HepG2 (cell line): ENCODE data around the gene R3HCC1L. TPM values are rescaled to one million over a fixed set of nuclear protein-coding genes. Genes with fewer than 3 reads are reported as not detected.

ENCODE experiments used
- ATAC-seq: fragments of 200-7000 bp; cut with Tn5 transposase; 3 replicates; pipeline ENCODE4 v1.9.1; 2020; ENCODE audit warnings: mild to moderate bottlenecking, moderate library complexity
- BruUV-seq: library from RNA; stranded (reverse); fragments of 400-500 nt; replicated peaks from 2 replicates; lab custom pipeline; 2021; lab: Mats Ljungman, UMichigan
- CTCF ChIA-PET: fragments of 300-600 bp; formaldehyde crosslinking; extraction: SDS; loops from one replicate; lab custom pipeline; 2021; ENCODE audit warnings: low total read pairs, inconsistent platforms, low intra/inter-chr PET ratio; lab: Yijun Ruan, JAX
- POLR2A ChIA-PET: fragments of 350-600 bp; sonication (Branson Sonifier 250); formaldehyde crosslinking; loops from one replicate; lab custom pipeline; 2020; ENCODE audit warnings: antibody characterized with exemption, inconsistent platforms; lab: Yijun Ruan, JAX
- DNase-seq: peaks from one replicate; pipeline ENCODE4 v3.0.0-alpha.2; 2015; ENCODE audit warnings: low spot score
- FAIRE-seq: peaks from 3 replicates; lab custom pipeline; 2011; peaks lifted over from hg19 to GRCh38; lab: Jason Lieb, UNC
- H2AFZ ChIP-seq: one replicate; pipeline ENCODE4 v1.6.1; 2011; ENCODE audit warnings: low read length, inconsistent platforms
- H3K27ac ChIP-seq: fragments of 300-600 bp; 3 replicates; pipeline ENCODE4 v1.8.0; 2011; ENCODE audit warnings: mixed run types, mild to moderate bottlenecking, mixed read lengths, low read length, inconsistent platforms; ENCODE audit not compliant: insufficient read depth; ENCODE audit errors: extremely low read length
- H3K27me3 ChIP-seq, 2 experiments: fragments of 200-600 bp in 1 of 2; 2 replicates in 1 of 2; 3 replicates in 1 of 2; pipeline versions ENCODE4 v1.6.0 to v1.8.0; 2011; ENCODE audit warnings: low read length in 2 of 2, mild to moderate bottlenecking in 2 of 2, moderate library complexity in 2 of 2, inconsistent platforms in 1 of 2; ENCODE audit not compliant: insufficient read depth in 2 of 2, control insufficient read depth in 1 of 2
- H3K36me3 ChIP-seq, 2 experiments: fragments of 200-600 bp in 1 of 2; replicated peaks in 1 of 2; 2 replicates in 1 of 2; 3 replicates in 1 of 2; pipeline versions ENCODE4 v1.5.1 to v1.8.0; 2011; ENCODE audit warnings: low read length in 2 of 2, inconsistent platforms in 1 of 2; ENCODE audit not compliant: insufficient read depth in 2 of 2, control insufficient read depth in 1 of 2
- H3K4me1 ChIP-seq: 2 replicates; pipeline ENCODE4 v1.5.1; 2012; ENCODE audit warnings: low read length, inconsistent platforms; ENCODE audit not compliant: insufficient read depth
- H3K4me2 ChIP-seq: 2 replicates; pipeline ENCODE4 v1.6.0; 2011; ENCODE audit warnings: low read depth, low read length, inconsistent platforms
- H3K4me3 ChIP-seq, 3 experiments: fragments of 200-600 bp in 1 of 3; sonication (generic), shearing (Covaris generic) in 1 of 3; replicated peaks in 1 of 3; 2 replicates each; pipeline ENCODE4 v1.5.1; 2011 to 2016; ENCODE audit warnings: low read length in 3 of 3, inconsistent platforms in 2 of 3, low read depth in 2 of 3, mild to moderate bottlenecking in 2 of 3, control low read depth in 1 of 3, mixed read lengths in 1 of 3; ENCODE audit not compliant: insufficient read depth in 1 of 3
- H3K79me2 ChIP-seq: one replicate; pipeline ENCODE4 v1.6.1; 2011; ENCODE audit warnings: low read length, inconsistent platforms; ENCODE audit not compliant: insufficient read depth
- H3K9ac ChIP-seq: 2 replicates; pipeline ENCODE4 v1.6.0; 2011; ENCODE audit warnings: mild to moderate bottlenecking, low read depth, low read length, inconsistent platforms; ENCODE audit not compliant: insufficient read depth
- H3K9me3 ChIP-seq: 2 replicates; pipeline ENCODE4 v1.5.1; 2012; ENCODE audit warnings: mild to moderate bottlenecking, low read length
- H4K20me1 ChIP-seq: 2 replicates; pipeline ENCODE4 v1.6.0; 2011; ENCODE audit warnings: inconsistent platforms, mild to moderate bottlenecking, low read length, moderate library complexity; ENCODE audit not compliant: insufficient read depth
- JUN ChIP-seq: sonication (generic); formaldehyde crosslinking; IDR thresholded peaks from 2 replicates; pipeline ENCODE4 v1.4.0; 2020; ENCODE audit warnings: mild to moderate bottlenecking, missing genetic modification reagents
- MAFF ChIP-seq: IDR thresholded peaks from 2 replicates; pipeline ENCODE4 v1.6.1; 2011; ENCODE audit warnings: low read depth, low read length, improper control_type of control experiment
- MAFK ChIP-seq, 2 experiments: IDR thresholded peaks in 1 of 2; conservative IDR thresholded peaks in 1 of 2; 2 replicates each; pipeline ENCODE4 v1.6.1; 2011; ENCODE audit warnings: improper control_type of control experiment in 2 of 2, low read length in 2 of 2
- PAF1 ChIP-seq: IDR thresholded peaks from 2 replicates; pipeline ENCODE4 v1.6.1; 2016; ENCODE audit warnings: missing genetic modification reagents, missing compliant biosample characterization
- RELA ChIP-seq: sonication (generic); formaldehyde crosslinking; IDR thresholded peaks from 2 replicates; pipeline ENCODE4 v1.4.0; 2020; ENCODE audit warnings: missing genetic modification reagents
- RORA ChIP-seq: sonication (generic); formaldehyde crosslinking; IDR thresholded peaks from 2 replicates; pipeline ENCODE4 v1.5.0; 2020; ENCODE audit warnings: mild to moderate bottlenecking, missing genetic modification reagents, moderate library complexity
- SOX5 ChIP-seq: IDR thresholded peaks from 2 replicates; pipeline ENCODE4 v1.6.1; 2016; ENCODE audit warnings: borderline replicate concordance
- YEATS4 ChIP-seq: sonication (generic); formaldehyde crosslinking; IDR thresholded peaks from 2 replicates; pipeline ENCODE4 v1.4.0; 2020; ENCODE audit warnings: missing genetic modification reagents, borderline replicate concordance
- ZFP36 ChIP-seq: fragments of 150-350 bp; IDR thresholded peaks from 2 replicates; pipeline ENCODE4 v1.6.1; 2018; ENCODE audit warnings: borderline replicate concordance, low read length, low read depth; ENCODE audit not compliant: partially characterized antibody
- ZNF121 ChIP-seq: sonication (generic); formaldehyde crosslinking; IDR thresholded peaks from 2 replicates; pipeline ENCODE4 v1.5.0; 2020; ENCODE audit warnings: mild to moderate bottlenecking, missing genetic modification reagents
- ZNF468 ChIP-seq: sonication (generic); formaldehyde crosslinking; IDR thresholded peaks from 2 replicates; pipeline ENCODE4 v1.8.0; 2022; ENCODE audit warnings: mild to moderate bottlenecking, moderate library complexity, missing genetic modification reagents
- ZNF607 ChIP-seq: sonication (generic); formaldehyde crosslinking; IDR thresholded peaks from 2 replicates; pipeline ENCODE4 v1.5.1; 2020; ENCODE audit warnings: missing genetic modification reagents, mild to moderate bottlenecking, borderline replicate concordance
- ZNF615 ChIP-seq: sonication (generic); formaldehyde crosslinking; IDR thresholded peaks from 2 replicates; pipeline ENCODE4 v1.5.0; 2020; ENCODE audit warnings: mild to moderate bottlenecking, missing genetic modification reagents, borderline replicate concordance
- ZNF672 ChIP-seq: sonication (generic); formaldehyde crosslinking; IDR thresholded peaks from 2 replicates; pipeline ENCODE4 v1.8.1; 2022; ENCODE audit warnings: missing genetic modification reagents
- WGBS: methylation state at CpG from one replicate; pipeline ENCODE4 v1.1.6; 2017; ENCODE audit warnings: low lambda C conversion rate; 5-methylcytosine and 5-hydroxymethylcytosine counted together
- in situ Hi-C: cut with HindIII; loops from 2 replicates; pipeline ENCODE4 v1.10.0; 2017; ENCODE audit warnings: low pct_unique_long_range_greater_than_20kb; ENCODE audit not compliant: extremely low pct_ligation_motif_present
- intact Hi-C: fragments of 100-400 bp; cut with micrococcal nuclease; formaldehyde crosslinking; loops from one replicate; pipeline ENCODE4 v1.10.0; 2022; ENCODE audit not compliant: unreplicated experiment
- polyA plus RNA-seq, 8 experiments: library from polyadenylated mRNA; depleted of rRNA in 3 of 8; stranded (reverse) in 7 of 8; unstranded in 1 of 8; fragments of >200 nt; fragmentation: Illumina TruSeq in 4 of 8; extraction: Trizol in 4 of 8; gene quantifications; 2 replicates each; pipeline versions ENCODE4 v1.2.1 to v1.2.3, GENCODE V29; 2011 to 2016; ENCODE audit warnings: low read depth in 4 of 8, missing spikeins in 1 of 8, mixed read lengths in 1 of 8; ENCODE audit not compliant: insufficient read depth in 1 of 8
- total RNA-seq, 5 experiments: library from RNA; depleted of rRNA; stranded (reverse); fragments of >200 nt; fragmentation: Illumina TruSeq; extraction: Trizol; gene quantifications; 2 replicates each; pipeline ENCODE4 v1.2.3, GENCODE V29; 2016; ENCODE audit warnings: low read depth in 1 of 5

Gene R3HCC1L
- total and polyA plus RNA-seq, 2 of the 13 experiments (the other 11 are each of a cell fraction or from before 2014, with no cell fraction given), result 6.5 to 12.2 TPM

DNA sequence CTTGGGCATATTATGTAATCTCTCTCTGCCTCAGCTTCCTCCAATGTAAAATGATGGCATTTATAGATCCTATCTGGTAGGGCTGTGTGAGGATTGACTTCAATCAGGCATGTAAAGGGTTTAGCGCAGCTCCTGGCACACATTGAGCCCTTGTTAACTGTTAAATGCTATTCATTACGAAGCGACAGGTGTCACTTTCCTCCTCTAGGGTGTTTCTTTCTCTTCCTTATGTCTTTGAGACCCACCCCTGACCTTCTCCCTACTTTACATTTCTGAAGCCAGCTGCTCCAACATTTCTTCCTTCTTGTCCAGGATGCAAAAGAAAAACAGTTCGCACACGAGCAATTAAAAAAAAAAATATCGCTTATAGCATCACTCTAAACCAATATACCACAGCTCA lies 5.7 kb upstream of the R3HCC1L start:
- Histone ChIP-seq H3K9me3 (peaks cover 5% of the 10 kb centered on the region; the same call in 1 of the 2 replicates), H3K9ac (no peak overlapping the region), H3K4me1 (peaks cover 24% of the 10 kb centered on the region), H3K27me3 (peaks cover 0 to 1% of the 10 kb centered on the region in 2 experiments; a peak in 1 of 5 replicates), H4K20me1 (no peaks in the 10 kb centered on the region), H3K4me3 (no peak overlapping the region), H3K36me3 (no peaks in the 10 kb centered on the region), H3K27ac (no peak overlapping the region), H2AFZ (no peak overlapping the region), H3K79me2 (no peaks in the 10 kb centered on the region), H3K4me2 (no peak overlapping the region)
- CTCF ChIA-PET, result no interaction called here
- TF ChIP-seq ZNF607 (CRISPR knock-in tag) (no peak), ZNF121 (no peak), SOX5 (CRISPR knock-in tag) (no peak), ZNF468 (no peak), ZFP36 (no peak), PAF1 (CRISPR knock-in tag) (no peak), ZNF615 (CRISPR knock-in tag) (no peak), RORA (CRISPR knock-in tag) (no peak), ZNF672 (CRISPR knock-in tag) (no peak)
- BruUV-seq, result no TSS peak
- POLR2A ChIA-PET, result no interaction called here
- no peak for ATAC-seq
- no peak for DNase-seq
- intact Hi-C loops, result no loop called here
- in situ Hi-C loops, result no loop called here
- FAIRE-seq, result no peak
- WGBS, result 77% methylated on average over 6 of the region's 6 CpGs

DNA sequence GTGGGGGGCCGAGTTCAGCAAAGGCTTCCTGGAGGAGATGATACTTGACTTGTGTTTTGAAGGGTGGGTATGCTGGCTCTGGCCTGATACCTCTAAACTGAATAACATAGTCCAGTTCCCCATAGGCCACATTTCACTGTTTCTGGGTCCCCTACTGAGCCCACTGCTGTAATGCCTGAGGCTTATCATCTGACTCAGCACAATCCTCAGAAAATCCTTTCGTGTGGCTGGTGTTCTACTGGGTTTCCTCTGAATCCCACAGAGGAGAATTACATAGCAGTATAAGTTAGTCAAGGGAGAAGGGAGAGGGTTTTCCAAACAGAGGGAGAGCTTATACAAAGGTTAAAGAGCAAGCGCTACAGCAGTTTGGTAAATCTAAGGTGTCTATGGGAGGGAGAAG lies 2.8 kb upstream of the R3HCC1L start:
- 19% methylated on average over 3 of the region's 3 CpGs for WGBS
- peaks cover 15% of the 10 kb centered on the region for H3K79me2 ChIP-seq
- ChIA-PET CTCF (no interaction called here), POLR2A (no interaction called here)
- DNase-seq (no peak), ATAC-seq (no peak), FAIRE-seq (no peak)
- in situ Hi-C loops, result no loop called here
- H3K4me3 ChIP-seq, result no peak overlapping the region
- no TSS peak for BruUV-seq
- H3K36me3 ChIP-seq, result no peaks in the 10 kb centered on the region
- H3K9me3 ChIP-seq, result peaks cover 5% of the 10 kb centered on the region; the same call in 1 of the 2 replicates
- peaks cover 39% of the 10 kb centered on the region for H3K4me1 ChIP-seq
- H3K4me2 ChIP-seq, result peak overlapping the region; percentile 24; the same call in 1 of the 2 replicates
- no peaks in the 10 kb centered on the region for H4K20me1 ChIP-seq
- no peak overlapping the region for H3K27ac ChIP-seq
- peaks cover 0 to 1% of the 10 kb centered on the region in 2 experiments; a peak in 2 of 5 replicates for H3K27me3 ChIP-seq
- intact Hi-C loops, result no loop called here
- H2AFZ ChIP-seq, result no peak overlapping the region
- no peak overlapping the region for H3K9ac ChIP-seq
- TF ChIP-seq RELA (CRISPR knock-in tag) (no peak), MAFK (conservative IDR thresholded peaks at IDR 0.05 in 1 of 2, IDR thresholded peaks at IDR 0.05 in 1 of 2; ENCODE audit: low read length in 2 of 2) (peak; percentile 80 to 87), YEATS4 (CRISPR knock-in tag) (no peak), MAFF (peak; percentile 82), JUN (CRISPR knock-in tag) (no peak)
